Activated gamma-delta T cell treated with anti-CD3 and anti-CD28 coated beads, Interleukin-2, amount 50 U/mL, for 16 hours (primary cell): ENCODE measurements around the gene KCNG4.

Experiments
- DNase-seq: peaks from one replicate; pipeline ENCODE4 v3.0.0-alpha.2; 2020; ENCODE audit warnings: low read depth

The KCNG4 gene

DNA sequence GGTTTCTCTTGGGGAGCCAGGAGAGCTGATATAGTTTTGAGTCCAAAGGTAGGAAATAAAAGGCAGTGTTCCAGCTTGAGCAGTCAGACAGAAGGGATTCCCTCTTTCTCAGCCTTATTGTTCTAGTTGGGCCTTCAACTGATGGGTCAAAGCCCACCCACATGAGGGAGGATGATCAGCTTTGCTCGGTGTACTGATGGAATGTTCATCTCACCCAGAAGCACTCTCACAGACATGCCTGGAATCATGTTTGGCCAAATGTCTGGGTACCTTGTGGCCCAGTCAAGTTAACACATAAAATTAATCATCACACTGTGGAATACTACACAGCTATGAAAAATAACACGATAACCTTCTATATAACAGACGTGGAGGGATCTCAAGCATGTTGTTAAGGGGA lies 23.1 kb upstream of the KCNG4 start:
- DNase-seq: no peak

DNA sequence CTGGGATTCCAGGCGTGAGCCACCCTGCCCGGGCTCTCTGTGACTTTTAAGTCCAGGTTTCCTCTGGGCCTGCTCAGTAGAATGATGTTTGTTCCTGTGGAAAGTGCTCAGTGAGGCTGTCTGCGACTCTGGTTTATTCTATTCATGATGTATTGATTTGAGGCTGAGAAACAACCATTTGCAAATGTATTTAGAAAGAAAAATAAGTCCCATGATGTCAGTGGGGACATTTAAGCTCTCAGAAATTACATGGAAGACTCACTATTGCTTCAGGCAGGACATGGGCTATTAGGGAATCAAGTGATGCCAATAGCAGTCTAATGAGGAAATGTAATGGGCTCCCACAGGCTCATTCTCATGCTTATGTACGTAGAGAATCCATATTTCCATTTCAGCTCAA lies 22.2 kb upstream of the KCNG4 start:
- no peak for DNase-seq

DNA sequence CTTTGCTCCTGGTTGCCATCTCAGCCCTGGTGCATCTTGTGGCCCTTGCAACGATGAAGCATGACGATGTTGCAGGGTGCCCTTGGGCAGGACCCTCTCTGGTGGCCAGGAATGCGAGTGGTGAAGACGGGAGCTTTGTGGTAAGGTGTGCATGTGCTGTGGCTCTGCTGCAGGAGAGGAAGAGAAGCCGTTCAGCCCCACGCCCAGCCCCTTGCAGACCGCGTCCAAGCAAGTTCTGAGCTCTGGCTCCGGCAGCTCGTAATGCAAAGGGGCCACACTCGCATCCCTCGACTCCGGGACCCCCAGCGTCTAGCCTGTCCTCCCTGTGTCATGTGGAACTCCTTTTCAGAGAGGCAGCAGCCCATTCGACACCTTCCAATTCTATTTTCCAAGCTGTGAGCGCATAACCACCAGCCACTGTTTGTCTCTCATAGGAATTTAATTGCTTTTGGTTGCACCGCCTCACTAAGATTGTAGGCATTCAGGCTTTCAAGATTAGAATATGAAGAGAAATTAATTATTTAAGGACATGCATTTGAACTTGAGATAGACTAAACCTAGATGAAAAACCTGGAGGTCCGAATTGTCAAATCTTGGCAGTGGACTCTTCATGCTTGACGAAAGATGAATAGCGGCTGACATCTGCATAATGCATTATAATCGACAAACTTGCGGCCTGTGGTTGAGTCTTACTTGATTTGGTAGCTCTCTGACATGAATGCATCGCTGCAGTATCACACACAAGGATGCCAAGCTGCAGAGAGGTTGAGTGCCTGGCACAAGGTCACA lies 21.1 kb upstream of the KCNG4 start:
- no peak for DNase-seq

DNA sequence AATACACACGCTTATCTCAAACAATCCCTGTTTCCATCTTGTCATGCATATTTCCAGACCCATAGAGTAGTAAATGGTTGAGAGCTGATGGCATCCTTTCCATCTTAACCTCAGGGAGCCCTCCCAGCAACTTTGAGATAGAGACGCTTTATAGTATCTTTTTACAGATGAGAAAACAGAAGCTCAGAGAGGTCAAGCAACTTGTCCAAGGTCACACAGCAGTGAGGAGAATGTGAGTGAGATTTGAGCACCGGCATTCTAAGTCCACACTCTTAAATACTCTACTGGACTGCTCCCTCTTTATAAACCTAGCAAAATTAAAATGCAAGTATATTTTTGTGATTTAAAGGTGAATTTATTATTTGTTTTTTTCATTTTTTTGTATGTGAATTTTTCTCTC lies 19.9 kb upstream of the KCNG4 start:
- DNase-seq: no peak

DNA sequence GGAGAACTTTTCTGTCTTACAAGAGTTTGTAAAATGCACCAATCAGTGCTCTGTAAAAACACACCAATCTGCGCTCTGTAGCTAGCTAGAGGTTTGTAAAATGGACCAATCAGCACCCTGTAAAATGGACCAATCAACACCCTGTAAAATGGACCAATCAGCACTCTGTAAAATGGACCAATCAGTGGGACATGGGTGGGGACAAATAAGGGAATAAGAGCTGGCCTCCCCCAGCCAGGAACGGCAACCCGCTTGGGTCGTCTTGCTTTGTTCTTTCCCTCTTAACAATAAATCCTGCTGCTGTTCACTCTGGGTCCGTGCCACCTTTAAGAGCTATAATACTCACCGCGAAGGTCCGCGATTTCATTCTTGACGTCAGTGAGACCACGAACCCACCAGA lies 18.5 kb upstream of the KCNG4 start:
- no peak for DNase-seq

DNA sequence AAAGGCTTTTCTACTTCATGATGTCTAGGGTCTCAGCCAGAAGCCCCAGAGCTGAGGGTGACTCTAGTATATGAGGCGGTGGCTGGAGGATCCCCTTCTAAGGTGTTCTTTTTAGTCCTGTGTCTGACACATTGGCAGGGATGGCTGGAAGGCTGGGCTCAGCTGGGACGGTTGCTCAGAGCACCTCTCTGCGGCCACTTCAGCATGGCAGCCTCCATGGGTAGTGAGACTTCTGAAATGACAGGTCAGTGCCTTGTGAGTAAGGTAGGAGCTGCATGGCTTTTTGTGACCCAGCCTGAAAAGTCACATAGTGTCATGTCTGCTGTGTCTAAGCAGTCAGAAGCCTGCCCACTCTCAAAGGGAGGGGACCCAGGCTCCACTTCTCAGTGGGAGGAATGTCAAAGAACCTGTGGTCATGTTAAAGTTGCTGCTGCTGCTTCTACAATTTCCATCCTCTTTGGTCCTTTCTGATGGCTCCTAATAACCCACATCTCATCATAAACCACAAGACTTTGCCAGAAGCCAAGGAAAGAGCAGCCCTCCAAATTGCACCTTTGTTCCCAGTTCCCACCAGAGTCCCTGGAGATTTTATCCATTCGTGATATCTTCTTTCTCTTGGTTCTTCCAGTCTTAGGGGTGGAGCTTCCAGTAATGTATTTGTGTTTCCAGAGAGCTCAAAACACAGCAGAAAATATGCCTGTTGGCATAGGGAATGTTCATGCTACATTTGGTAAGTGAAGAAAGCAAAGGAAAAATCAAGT lies 15.4 kb upstream of the KCNG4 start:
- no peak for DNase-seq

DNA sequence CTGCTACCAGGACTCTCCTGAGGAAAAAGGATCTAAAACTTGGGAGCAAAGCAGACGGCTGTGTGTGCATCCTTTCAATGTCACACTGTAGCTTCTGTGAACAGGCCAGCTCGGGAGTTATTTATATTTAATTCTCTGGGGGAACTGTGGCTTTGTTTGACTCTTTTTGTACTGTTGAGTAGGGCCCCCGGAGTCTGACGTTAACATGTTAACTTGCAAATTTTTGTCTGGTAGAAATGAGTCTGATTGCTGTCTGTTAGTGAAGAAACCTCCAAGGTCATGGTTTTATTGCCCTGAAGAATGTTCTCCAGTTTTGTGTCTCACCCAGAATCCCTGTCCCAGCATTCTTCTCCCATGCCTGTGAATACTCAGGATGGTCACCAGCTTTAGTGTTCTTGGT lies 14.2 kb upstream of the KCNG4 start:
- no peak for DNase-seq

DNA sequence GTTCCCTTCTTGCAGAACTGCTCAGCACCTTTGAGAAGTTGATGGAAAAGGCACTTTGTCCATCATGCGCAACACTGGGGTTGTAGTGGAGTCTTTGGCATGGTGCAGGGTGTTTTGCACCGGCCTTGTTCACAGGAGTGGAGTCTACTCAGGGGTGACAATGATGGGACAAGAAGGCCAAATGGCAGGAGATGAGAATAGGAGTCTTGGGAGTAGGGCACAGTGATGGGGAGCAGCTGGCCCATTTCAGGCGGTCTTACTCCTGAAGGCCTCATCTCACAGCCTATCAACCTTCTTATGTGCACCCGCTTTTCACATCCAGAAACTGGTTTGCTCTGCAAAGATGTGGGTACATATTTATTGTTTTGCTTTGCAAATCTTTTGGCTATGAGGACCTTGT lies 13.4 kb upstream of the KCNG4 start:
- DNase-seq: no peak

DNA sequence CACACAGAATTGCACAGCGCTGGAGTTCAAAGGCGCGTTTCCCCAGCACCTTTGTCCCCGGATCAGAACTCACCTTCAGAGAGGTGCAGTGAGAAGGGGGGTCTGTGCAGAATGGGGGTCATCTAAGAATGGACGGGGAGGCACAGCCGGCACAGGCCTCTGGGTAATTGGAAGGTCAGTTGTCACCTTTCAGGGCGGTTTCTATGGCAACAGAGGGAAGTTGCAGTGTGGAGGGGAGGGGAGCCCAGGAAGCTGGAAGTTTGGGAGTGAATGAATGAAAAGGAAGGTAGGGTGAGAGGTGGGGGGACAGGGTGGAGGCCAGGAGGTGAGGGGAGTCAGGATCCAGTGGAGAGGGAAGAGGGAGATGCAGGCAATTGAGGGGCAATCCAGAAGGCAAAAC lies 12.4 kb upstream of the KCNG4 start:
- DNase-seq: no peak

DNA sequence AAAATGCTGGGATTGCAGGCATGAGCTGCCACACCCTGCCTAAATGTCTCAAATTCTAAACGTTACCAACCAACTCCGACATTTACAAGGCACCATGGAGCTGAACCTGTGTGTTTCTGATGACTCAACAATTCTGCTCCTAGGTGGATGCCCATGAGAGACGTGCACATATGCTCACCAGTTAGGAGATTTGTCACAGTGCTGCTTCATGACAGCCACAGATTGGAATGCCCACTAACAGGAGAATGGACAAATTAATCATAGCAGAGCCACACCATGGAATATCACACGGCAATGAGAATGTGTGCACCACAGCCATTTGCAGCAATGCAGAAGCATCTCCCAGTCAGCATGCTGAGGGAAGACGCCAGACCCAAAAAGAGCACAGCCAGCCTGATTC lies 8.0 kb upstream of the KCNG4 start:
- no peak for DNase-seq

DNA sequence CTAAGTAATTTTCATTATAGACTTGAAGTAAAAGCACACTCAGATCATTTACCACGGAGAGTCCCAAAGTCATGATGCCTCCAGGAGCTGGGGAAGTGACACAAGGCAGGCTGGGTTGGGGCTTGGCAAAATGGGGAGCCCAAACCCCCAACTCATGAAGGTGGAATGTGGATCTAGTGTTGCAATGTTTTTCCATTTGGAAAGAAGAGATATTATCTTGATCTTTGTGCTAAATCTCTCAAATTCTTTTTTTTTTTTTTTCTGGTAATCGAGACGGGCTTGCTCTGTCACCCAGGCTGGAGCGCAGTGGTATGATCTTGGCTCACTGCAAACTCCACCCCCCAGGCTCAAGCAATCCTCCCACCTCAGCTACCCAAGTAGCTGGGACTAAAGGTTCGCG lies 7.5 kb upstream of the KCNG4 start:
- DNase-seq: no peak

DNA sequence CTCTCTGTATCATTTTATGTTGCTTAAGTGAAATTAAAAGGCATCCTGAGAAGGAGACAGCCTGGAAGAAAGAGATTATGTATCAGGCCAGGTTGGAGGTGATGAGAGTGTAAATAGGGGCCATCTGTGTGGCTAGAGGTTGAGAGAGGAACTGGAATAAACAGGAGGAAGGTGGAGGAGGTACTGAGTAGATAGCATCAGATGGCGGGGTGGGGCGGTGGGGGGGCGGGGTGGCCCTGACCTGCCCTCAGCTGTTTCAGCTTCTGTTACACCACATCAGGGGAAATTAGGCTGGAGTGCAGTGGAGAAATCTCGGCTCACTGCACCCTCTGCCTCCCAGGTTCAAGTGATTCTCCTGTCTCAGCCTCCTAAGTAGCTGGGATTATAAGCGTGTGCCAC lies 6.9 kb upstream of the KCNG4 start:
- no peak for DNase-seq

DNA sequence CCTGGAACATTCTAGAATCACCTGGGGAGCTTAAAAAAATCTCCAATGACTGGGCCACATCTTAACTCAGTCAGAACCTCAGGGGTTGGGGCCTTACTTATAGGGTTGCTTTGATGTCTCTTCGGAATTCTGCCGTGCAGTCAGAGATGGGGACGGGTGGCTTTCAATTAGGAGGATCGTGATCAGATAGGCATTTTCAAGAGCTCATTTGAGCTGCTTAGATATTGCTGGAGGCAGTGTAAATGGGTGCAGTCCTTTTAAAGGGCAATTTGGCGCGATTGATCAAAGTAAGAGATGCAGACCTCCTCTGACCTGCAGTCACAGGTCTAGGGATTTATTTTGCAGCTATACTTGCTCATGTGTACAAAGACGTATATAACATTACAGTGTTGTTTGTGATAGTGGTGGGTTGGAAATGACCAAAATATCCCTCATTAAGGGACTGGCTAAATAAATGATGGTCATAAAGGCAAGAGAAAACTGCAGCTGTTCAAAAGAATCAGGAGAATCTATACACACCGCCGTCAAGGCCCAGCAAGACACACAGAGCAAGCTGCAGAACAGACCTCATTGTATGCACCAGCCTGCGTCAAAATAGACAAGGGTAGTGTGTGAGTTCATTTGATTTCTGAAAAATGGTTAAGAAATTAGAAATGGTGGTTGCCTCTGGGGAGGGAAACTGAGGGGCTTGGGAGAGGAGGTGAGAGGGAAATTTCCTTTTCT lies 6.3 kb upstream of the KCNG4 start:
- DNase-seq: no peak

DNA sequence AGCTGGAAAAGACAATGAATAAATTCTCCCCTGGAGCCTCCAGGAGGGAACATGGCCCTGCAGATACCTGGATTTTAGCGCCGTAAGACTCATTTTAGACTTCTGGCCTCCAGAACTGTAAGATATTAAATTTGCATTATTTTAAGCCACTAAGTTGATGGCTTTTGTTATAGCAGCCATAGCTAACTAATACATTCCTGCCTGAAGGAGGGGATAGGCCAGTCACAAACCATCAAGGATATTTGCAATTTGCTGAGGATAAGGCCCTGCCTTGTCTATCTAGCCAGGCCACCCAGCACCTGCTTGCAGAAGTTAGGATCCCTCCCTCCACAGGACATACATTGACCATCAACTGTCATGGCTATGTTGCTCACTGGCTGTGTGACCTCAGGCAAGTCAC lies 4.9 kb upstream of the KCNG4 start:
- no peak for DNase-seq

DNA sequence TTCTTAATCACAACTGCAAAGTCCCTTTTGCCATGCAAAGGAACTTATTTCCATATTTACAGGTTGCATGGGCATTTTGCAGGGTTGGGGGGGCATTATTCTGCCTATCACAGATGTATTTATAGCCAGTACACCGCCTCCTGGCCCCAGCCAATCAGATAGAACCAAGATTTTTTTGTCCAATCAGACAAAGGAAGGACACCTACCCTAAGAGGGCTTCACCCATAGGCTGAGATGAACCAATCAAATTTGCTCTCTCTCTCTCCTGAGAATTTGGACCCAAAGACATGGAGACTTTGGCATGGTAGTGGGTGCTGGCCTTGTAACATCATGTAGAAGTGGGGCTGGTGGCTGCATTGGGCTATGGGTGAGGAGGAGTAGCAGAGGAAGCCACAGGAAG lies 3.9 kb upstream of the KCNG4 start:
- no peak for DNase-seq

DNA sequence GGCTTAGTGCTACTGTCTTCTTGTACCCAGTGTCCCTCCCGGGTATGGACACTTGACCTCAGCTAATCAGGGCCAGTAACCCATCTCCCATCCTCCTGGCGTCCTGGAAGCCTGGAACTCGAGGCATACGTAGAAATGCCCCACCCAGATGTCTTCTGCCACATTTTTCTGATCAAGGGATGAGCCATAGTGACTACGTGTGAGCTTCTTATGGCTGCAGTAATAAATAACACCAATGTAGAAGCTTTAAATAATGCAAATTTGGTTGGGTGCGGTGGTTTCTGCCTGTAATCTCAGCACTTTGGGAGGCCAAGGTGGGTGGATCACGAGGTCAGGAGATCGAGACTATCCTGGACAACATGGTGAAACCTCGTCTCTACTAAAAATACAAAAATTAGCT lies 3.0 kb upstream of the KCNG4 start:
- DNase-seq: no peak

DNA sequence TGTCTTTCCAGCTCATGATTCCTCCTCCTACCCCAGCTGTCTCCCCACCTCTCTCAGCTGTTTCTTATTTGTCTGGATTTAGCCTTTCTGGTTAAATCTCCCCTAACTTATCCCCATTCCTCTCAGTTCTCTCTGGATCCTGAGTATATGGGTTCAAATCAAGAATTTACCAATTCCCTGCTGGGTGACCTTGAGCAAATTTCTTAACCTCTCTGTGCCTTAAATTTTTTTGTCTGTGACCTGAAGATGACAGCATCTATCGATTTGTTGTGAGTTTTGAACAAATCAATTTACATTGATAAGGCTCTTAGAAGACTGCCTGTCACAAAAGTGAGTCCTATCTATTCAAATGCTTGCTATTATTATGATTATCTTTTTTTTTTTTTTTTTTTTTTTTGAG lies 2.0 kb upstream of the KCNG4 start:
- DNase-seq: no peak

DNA sequence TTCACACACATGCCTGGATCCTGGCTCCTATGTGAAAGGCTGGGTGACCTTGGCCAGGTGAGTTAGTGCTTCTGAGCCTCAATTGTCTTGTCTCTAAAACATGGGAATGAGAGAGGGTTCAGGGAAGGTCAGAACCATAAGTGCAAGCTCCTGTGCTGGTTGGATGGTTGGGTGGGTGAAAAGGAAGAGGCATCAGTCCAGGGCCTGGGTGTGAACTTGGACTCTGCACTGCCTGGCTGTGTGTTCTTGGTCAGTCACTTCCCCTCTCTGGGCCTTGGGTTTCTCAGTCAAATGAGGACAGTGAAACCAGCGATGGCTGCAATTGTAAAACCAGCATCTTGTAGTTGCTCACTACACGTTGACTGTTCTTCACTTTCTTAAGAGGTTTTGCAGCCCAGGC lies 643 bp upstream of the KCNG4 start:
- no peak for DNase-seq

DNA sequence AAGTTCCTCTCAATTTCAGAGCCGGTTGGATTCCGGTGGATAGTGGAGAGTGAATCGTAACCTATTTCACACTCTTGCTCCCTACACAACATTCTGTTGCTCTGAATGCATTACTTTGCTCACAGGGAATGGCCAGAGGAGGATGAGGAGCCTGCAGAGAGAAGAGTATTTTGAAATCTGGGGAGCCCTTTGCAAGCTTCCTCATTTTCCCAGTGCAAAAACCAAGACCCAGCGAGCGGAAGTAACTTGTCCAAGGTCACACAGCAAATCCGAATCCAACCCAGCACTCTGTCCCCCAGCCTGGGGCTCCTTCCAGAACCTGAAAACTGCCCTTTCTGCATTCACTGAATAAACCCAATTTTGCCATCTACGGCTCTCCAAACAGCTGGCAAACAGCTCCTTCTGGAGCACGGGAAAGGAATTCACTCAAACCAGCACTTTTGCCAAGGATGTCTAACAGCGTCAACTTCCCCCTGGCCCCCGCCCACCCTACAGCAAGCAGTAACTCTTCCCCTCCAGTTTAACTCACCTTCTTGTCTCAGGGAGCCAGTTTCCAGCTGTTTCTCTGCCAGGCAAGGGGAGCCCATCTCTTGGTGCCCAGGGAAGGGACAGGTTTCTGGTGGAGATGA lies 557 bp downstream of the KCNG4 start:
- no peak for DNase-seq

DNA sequence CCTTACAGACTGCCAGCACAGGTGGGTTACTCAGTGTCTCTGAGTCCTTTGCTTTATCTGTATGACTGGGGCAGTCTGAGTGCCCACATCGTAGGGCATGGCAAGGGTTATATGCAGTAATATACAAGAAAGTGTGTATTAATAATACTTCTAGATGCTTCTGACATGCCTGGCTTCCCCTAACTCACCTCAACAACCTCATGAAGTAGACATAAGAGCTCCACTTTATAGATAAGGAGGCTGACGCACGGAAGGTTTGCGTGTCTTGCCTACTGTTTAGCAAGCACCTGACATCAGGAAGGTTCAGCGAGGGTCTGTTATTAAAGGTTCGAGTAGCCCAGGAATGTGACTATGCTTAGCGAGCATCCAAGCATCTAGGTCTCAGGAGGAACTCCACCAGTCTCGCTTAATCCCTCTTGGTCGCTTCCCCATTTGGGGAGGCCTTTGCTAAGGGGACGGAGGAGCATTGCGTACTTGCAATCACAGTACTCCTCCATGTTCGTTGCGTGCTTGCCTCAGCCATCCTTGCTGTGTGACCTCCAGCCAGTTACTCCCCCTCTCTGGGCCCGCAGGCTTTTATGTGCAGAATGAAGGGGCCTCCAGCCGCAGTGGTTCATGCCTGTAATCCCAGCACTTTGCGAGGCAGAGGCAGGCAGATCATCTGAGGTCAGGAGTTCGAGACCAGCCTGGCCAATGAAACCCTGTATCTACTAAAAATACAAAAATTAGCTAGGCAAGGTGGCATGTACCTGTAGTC lies 1.6 kb downstream of the KCNG4 start:
- no peak for DNase-seq

DNA sequence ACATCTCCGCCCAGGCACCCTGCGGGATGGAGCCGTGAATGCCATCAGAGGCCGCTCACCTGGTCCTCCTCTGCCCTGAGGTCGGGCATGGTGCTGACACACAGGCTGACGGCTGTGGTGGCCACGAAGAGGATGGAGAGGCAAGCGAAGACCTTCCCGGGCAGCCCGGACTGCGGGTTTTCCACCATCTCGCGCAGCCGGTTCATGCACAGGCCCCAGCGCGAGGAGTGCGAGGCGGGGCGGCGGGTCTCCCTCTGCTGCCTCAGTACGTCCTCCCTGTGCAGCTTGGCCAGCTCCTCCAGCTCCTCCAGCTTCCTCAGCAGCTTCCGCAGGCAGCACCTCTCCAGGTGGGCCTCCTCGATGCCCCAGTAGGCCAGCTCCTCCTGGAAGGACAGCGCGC lies 3.1 kb downstream of the KCNG4 start:
- no peak for DNase-seq
